HepG2 (cell line): ENCODE results near the gene PSMC1. TPM values are rescaled to one million over a fixed set of nuclear protein-coding genes. Genes with fewer than 3 reads are reported as not detected.

Experiments
- CHCHD3 ChIP-seq: sonication (generic); formaldehyde crosslinking; IDR thresholded peaks from 2 replicates; pipeline ENCODE4 v1.8.0; 2022; ENCODE audit warnings: mild to moderate bottlenecking, missing genetic modification reagents, moderate library complexity
- HNRNPL ChIP-seq: fragments of 200-400 bp; formaldehyde crosslinking; IDR thresholded peaks from 2 replicates; pipeline ENCODE4 v1.6.1; 2017; ENCODE audit warnings: mild to moderate bottlenecking, low read depth, low read length
- MXD4 ChIP-seq: IDR thresholded peaks from 2 replicates; pipeline ENCODE4 v1.6.1; 2016; ENCODE audit warnings: mild to moderate bottlenecking, missing biosample characterization, missing genetic modification reagents
- ONECUT2 ChIP-seq: sonication (generic); formaldehyde crosslinking; IDR thresholded peaks from 2 replicates; pipeline ENCODE4 v1.4.0; 2020; ENCODE audit warnings: missing genetic modification reagents
- PLRG1 ChIP-seq: fragments of 450-650 bp; conservative IDR thresholded peaks from 2 replicates; pipeline ENCODE4 v1.6.1; 2016
- ZNF10 ChIP-seq: sonication (generic); formaldehyde crosslinking; IDR thresholded peaks from 2 replicates; pipeline ENCODE4 v1.4.0; 2020; ENCODE audit warnings: mild to moderate bottlenecking, low read depth, missing genetic modification reagents, borderline replicate concordance
- ZNF3 ChIP-seq: IDR thresholded peaks from 2 replicates; pipeline ENCODE4 v1.7.0; 2017; ENCODE audit warnings: inconsistent platforms
- ZNF432 ChIP-seq: sonication (generic); formaldehyde crosslinking; IDR thresholded peaks from 2 replicates; pipeline ENCODE4 v1.5.0; 2020; ENCODE audit warnings: missing genetic modification reagents, mild to moderate bottlenecking, borderline replicate concordance
- ZNF747 ChIP-seq: sonication (generic); formaldehyde crosslinking; IDR thresholded peaks from 2 replicates; pipeline ENCODE4 v1.8.1; 2023; ENCODE audit warnings: missing genetic modification reagents, mild to moderate bottlenecking, borderline replicate concordance
- polyA plus RNA-seq, 8 experiments: library from polyadenylated mRNA; depleted of rRNA in 3 of 8; stranded (reverse) in 7 of 8; unstranded in 1 of 8; fragments of >200 nt; fragmentation: Illumina TruSeq in 4 of 8; extraction: Trizol in 4 of 8; gene quantifications; 2 replicates each; pipeline versions ENCODE4 v1.2.1 to v1.2.3, GENCODE V29; 2011 to 2016; ENCODE audit warnings: low read depth in 4 of 8, missing spikeins in 1 of 8, mixed read lengths in 1 of 8; ENCODE audit not compliant: insufficient read depth in 1 of 8
- total RNA-seq, 5 experiments: library from RNA; depleted of rRNA; stranded (reverse); fragments of >200 nt; fragmentation: Illumina TruSeq; extraction: Trizol; gene quantifications; 2 replicates each; pipeline ENCODE4 v1.2.3, GENCODE V29; 2016; ENCODE audit warnings: low read depth in 1 of 5
- TF ChIP-seq, protein P1 (sequence below), 2 experiments: IDR thresholded peaks; 2 replicates each; pipeline ENCODE4 v1.6.1; 2011 to 2012; ENCODE audit warnings: low read length in 2 of 2, borderline replicate concordance in 1 of 2, low read depth in 1 of 2, mild to moderate bottlenecking in 1 of 2, moderate library complexity in 1 of 2
- TF ChIP-seq, protein P2 (sequence below): sonication (generic); formaldehyde crosslinking; IDR thresholded peaks from 2 replicates; pipeline ENCODE4 v1.8.1; 2023; ENCODE audit warnings: mild to moderate bottlenecking, inconsistent platforms, moderate library complexity, missing genetic modification reagents, borderline replicate concordance
- TF ChIP-seq, protein P3 (sequence below), 2 experiments: fragments of 450-650 bp in 1 of 2; sonication (generic) in 1 of 2; formaldehyde crosslinking in 1 of 2; IDR thresholded peaks; 2 replicates each; pipeline versions ENCODE4 v1.6.1 to v1.8.0; 2016 to 2022; ENCODE audit warnings: antibody characterized with exemption in 1 of 2, mild to moderate bottlenecking in 1 of 2, missing genetic modification reagents in 1 of 2

Gene PSMC1
- total and polyA plus RNA-seq, 2 of the 13 experiments (the other 11 are each of a cell fraction or from before 2014, with no cell fraction given): 48.6 to 167 TPM

DNA sequence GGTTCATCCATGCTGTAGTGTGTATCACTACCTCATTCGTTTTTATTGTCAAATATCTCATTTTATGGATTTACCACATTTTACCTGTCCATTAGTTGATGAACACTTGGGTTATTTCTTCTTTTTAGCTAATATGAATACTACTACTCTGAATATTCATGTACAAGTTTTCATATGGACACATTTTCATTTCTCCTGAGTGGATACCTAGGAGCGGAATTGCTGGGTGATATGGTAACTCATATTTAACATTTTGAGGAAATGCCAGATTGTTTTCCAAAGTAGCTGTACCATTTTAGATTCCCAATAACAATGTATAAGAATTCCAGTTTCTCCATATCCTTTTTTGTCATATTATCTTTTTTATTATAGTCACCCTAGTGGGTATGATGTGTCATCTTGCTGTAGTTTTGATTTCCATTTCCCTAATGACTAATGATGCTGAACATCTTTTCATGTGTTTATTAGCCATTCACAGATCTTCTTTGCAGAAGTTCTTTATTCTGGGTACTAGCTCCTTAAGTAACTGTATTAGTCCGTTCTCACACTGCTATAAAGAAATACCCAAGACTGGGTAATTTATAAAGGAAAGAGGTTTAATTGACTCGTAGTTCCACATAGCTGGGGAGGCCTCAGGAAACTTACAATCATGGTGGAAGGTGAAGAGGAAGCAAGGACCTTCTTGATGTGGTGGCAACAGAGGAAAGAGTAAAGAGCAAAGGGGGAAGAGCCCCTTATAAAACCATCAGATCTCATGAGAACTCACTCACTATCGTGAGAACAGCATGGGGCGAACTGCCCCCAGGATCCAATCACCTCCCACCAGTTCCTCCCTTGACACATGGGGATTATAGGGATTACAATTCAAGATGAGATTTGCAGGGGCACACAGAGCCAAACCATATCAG is 63.5 kb downstream of the PSMC1 start (continued):
- TF ChIP-seq, protein P1, sequence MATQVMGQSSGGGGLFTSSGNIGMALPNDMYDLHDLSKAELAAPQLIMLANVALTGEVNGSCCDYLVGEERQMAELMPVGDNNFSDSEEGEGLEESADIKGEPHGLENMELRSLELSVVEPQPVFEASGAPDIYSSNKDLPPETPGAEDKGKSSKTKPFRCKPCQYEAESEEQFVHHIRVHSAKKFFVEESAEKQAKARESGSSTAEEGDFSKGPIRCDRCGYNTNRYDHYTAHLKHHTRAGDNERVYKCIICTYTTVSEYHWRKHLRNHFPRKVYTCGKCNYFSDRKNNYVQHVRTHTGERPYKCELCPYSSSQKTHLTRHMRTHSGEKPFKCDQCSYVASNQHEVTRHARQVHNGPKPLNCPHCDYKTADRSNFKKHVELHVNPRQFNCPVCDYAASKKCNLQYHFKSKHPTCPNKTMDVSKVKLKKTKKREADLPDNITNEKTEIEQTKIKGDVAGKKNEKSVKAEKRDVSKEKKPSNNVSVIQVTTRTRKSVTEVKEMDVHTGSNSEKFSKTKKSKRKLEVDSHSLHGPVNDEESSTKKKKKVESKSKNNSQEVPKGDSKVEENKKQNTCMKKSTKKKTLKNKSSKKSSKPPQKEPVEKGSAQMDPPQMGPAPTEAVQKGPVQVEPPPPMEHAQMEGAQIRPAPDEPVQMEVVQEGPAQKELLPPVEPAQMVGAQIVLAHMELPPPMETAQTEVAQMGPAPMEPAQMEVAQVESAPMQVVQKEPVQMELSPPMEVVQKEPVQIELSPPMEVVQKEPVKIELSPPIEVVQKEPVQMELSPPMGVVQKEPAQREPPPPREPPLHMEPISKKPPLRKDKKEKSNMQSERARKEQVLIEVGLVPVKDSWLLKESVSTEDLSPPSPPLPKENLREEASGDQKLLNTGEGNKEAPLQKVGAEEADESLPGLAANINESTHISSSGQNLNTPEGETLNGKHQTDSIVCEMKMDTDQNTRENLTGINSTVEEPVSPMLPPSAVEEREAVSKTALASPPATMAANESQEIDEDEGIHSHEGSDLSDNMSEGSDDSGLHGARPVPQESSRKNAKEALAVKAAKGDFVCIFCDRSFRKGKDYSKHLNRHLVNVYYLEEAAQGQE (IDR thresholded peaks at IDR 0.05; ENCODE audit: borderline replicate concordance in 1 of 2, low read depth in 1 of 2, low read length in 2 of 2): no peak
- TF ChIP-seq ZNF3 (no peak), ONECUT2 (no peak), MXD4 (CRISPR knock-in tag) (no peak), ZNF747 (no peak), HNRNPL (no peak), CHCHD3 (CRISPR knock-in tag) (no peak), ZNF432 (no peak), ZNF10 (CRISPR knock-in tag) (no peak), PLRG1 (no peak)
- TF ChIP-seq, protein P2, sequence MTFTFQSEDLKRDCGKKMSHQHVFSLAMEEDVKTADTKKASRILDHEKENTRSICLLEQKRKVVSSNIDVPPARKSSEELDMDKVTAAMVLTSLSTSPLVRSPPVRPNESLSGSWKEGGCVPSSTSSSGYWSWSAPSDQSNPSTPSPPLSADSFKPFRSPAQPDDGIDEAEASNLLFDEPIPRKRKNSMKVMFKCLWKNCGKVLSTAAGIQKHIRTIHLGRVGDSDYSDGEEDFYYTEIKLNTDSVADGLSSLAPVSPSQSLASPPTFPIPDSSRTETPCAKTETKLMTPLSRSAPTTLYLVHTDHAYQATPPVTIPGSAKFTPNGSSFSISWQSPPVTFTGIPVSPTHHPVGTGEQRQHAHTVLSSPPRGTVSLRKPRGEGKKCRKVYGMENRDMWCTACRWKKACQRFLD (CRISPR knock-in tag): no peak
- TF ChIP-seq, protein P3, sequence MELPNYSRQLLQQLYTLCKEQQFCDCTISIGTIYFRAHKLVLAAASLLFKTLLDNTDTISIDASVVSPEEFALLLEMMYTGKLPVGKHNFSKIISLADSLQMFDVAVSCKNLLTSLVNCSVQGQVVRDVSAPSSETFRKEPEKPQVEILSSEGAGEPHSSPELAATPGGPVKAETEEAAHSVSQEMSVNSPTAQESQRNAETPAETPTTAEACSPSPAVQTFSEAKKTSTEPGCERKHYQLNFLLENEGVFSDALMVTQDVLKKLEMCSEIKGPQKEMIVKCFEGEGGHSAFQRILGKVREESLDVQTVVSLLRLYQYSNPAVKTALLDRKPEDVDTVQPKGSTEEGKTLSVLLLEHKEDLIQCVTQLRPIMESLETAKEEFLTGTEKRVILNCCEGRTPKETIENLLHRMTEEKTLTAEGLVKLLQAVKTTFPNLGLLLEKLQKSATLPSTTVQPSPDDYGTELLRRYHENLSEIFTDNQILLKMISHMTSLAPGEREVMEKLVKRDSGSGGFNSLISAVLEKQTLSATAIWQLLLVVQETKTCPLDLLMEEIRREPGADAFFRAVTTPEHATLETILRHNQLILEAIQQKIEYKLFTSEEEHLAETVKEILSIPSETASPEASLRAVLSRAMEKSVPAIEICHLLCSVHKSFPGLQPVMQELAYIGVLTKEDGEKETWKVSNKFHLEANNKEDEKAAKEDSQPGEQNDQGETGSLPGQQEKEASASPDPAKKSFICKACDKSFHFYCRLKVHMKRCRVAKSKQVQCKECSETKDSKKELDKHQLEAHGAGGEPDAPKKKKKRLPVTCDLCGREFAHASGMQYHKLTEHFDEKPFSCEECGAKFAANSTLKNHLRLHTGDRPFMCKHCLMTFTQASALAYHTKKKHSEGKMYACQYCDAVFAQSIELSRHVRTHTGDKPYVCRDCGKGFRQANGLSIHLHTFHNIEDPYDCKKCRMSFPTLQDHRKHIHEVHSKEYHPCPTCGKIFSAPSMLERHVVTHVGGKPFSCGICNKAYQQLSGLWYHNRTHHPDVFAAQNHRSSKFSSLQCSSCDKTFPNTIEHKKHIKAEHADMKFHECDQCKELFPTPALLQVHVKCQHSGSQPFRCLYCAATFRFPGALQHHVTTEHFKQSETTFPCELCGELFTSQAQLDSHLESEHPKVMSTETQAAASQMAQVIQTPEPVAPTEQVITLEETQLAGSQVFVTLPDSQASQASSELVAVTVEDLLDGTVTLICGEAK (IDR thresholded peaks at IDR 0.05): no peak
- TF ChIP-seq, protein P3 (CRISPR knock-in tag; IDR thresholded peaks at IDR 0.05): no peak
